Measurements from ENCODE around the gene TBC1D22A.
"Not testable (repeated sequence)": the region's sequence is repeated elsewhere in the genome, so short reads cannot be mapped to it uniquely, and the experiment has no call there.

Gene TBC1D22A

GRCh38 chr22:47105085-47105484 is 342.6 kb downstream of the TBC1D22A start:
- no peak for DNase-seq (ENCODE audit: low read depth)

- no peak for DNase-seq (ENCODE audit: low read depth)
These were observed 344.4 kb downstream of the TBC1D22A start for GRCh38 chr22:47106806-47107205.

- DNase-seq (ENCODE audit: low read depth): peak; percentile 85
These were observed 345.0 kb downstream of the TBC1D22A start for GRCh38 chr22:47107431-47107830.

DNA sequence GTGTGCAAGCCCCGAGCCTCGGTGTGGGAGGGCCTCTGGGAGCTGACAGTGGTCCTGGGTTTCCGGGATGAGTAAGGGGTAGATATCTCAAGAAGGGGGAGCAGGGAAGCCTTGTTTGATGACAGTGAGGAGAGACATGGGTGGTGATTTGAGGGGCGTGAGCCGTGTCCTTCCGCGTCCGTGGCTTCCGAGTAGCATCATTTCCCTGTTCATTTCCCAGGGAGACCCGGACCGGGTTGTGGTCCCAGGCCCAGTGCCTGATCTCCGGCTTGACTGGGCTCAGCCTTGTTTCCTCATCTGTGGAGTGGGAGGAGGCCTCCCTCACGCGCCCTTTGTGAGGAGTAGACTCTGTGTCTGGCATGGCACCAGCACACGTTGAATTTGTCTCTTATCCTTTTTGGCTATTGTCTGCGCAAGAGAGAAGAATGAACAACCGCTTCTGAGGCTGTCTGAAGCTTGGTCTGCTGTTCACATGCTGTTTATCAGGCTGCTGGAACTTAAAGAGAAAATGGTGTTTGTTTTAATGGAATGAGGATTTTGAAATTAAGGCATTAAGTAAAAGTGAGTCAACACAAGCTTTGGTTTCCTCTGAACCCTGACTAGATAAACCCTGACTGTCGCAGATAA is 348.5 kb downstream of the TBC1D22A start:
- DNase-seq (ENCODE audit: low read depth): no peak

DNA sequence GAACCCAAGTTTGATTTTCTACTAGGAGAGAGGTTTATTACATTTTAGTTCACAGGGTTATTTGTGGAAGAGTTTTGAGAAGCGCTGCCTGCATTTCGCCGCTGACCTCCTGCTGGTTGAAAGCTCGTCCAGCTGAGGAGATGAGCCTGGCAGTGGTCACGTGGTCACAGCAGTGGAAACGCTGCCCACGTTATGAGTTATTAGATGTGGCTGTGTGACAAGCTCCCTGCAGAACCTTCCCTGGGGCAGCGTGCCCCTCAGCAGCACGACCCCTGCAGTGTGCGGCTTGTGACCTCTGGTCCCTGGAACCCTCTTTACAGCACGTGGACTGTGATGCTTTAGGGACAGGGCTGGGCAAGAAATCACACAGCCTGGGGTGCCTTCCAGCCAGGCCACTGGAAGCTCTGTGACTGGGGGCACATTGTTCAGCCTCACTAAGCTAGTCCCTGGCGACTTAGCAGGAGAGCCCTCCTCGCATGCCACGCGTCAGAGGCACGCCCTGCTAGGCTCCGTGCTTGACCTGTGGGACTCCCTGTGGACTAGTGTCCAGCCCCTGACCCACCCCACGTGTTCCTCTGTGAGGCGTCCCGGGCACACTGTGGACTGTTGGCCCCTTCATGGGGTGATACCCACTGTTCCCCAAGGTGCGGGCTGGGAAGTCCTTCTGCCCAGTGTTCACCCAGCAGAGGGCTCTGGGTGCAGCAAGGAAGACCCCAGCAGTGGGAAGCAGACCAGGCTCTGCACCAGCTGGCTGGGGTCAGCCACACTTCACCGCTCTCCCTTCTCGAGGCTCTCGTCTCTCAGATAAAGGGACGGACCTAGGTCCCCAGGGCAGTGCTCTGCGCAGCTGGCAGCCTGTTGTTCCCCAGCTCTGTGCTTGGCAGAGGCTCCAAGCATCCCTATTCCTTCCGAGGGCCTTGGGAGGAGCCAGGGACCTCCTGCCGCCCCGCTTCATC is 349.5 kb downstream of the TBC1D22A start:
- no peak for DNase-seq (ENCODE audit: low read depth)

DNA sequence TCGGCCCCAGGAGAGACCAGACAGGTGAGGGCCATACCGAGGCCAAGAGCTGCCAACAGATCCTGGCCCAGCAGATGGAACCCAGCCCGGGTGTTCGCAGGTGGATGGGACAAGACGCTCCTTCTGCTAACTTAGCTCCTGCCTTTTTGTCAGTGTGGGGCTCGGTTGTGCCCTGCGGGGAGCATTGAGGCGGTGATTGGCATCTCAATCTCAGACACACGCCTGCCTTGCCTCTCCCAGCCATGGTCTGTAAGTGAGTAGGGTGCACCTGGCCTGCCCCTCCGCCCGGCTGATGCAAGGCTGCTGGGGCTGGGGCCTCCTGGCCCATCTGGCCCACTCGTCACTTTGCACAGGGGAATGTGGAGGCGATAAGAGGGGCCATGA is 350.1 kb downstream of the TBC1D22A start:
- no peak for DNase-seq (ENCODE audit: low read depth)

DNA sequence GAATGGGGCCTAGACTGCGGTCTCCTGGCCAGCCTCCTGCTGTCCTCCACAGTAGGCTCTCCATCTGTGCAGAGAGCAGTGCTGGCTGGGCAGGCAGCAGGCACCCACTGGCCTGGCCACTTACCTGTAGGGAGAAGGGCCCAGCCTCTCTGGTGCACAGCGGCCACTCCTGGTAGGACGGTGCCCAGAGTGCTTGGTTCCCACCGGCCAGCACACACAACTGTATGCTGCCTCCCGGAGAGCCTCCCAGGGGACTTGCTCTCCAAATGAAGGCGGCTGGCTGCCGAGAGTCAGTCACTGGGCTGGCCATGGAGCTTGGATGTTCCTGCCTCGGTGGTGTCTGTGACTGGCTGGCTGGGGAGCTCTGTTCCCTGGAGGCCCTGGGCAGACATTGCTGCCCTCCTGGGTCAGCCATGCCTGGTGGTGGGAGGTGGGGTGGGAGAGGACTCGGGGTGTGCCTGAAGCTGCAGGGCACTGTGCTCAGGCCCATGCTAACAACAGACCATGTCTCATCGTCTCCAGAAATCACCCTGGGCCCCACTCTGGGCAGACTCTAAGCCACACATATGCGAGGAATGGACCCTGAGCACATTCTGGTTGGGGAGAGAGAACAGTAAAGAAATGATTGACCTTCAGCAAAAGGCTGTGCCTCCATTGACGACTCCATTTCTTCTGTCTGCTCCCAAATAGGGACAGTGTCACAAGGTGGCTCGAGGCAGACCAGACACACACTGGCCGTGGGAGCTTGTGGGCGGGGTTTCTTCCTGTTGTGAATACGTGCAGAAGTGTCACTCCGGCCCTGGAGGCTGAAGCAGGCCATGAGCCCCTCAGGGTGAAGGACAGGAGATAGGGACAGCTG is 350.8 kb downstream of the TBC1D22A start:
- no peak for DNase-seq (ENCODE audit: low read depth)

DNA sequence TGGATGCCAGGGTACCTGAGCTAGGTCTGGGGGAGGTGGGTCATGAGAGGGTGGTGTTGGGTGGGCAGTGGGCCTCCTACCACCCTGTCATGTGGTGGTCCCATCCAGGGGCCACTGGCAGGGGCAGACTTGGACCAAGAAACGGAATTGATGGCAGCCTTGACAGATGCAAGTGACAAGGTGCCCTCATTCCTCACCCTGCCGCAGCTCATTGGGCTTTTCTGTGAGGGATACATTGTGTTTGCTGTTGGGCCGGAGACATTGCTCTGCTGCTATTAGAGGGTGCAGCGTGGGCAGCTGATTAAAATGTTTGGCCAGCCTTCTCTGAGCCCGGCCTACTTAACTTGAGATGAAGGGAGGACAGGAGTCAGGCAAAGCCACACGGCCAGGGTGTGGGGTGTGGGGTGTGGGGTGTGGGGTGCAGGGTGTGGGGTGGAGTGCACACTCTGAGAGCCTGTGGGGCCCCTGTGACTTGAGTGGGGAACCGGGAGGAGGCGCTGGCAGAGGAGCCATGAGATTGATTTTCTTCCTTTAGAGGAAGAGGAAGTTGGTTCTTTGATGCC is 351.5 kb downstream of the TBC1D22A start:
- no peak for DNase-seq (ENCODE audit: low read depth)

GRCh38 chr22:47114813-47115517 is 352.5 kb downstream of the TBC1D22A start:
- no peak for DNase-seq (ENCODE audit: low read depth)

DNA sequence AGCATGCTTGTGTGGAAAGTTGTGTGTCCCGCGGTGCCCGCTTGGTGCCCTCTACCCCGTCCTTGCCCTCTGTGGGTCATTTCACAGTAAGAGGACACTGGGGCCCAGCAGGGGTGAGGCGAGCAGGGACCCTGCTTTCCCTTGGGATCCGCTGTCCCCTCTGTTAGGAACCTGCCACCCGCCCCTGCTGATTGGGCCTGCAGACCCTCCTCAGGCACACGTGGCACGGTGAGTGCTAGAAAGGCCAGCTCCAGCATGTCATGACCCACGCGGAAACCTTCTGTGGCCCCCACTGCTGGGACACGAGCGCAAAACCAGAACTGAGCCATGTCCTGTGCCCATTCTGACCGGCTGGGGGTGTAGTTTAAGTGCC is 353.1 kb downstream of the TBC1D22A start:
- no peak for DNase-seq (ENCODE audit: low read depth)

GRCh38 chr22:47115921-47116320 is 353.5 kb downstream of the TBC1D22A start:
- DNase-seq (ENCODE audit: low read depth): no peak

GRCh38 chr22:47116426-47117341 is 354.2 kb downstream of the TBC1D22A start:
- DNase-seq (ENCODE audit: low read depth): no peak

DNA sequence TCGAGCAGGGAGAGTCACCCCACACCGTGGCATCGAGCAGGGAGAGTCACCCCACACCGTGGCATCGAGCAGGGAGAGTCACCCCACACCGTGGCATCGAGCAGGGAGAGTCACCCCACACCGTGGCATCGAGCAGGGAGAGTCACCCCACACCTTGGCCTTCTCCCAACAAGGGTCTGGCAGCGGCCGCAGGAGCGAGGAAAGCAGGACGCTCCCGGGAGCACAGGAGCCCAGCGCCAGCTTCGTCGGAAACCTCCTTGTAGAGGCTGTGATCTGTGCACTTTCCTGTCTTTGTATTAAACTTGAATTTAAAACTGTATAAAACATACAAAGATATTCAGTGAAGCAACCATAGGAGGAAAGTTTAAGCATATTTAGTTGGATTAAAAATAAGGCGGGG is 355.0 kb downstream of the TBC1D22A start:
- DNase-seq (ENCODE audit: low read depth): not testable (repeated sequence)

GRCh38 chr22:47119181-47119580 is 356.7 kb downstream of the TBC1D22A start:
- no peak for DNase-seq (ENCODE audit: low read depth)

- no peak for DNase-seq (ENCODE audit: low read depth)
These were observed 357.9 kb downstream of the TBC1D22A start for GRCh38 chr22:47120399-47120798.

DNA sequence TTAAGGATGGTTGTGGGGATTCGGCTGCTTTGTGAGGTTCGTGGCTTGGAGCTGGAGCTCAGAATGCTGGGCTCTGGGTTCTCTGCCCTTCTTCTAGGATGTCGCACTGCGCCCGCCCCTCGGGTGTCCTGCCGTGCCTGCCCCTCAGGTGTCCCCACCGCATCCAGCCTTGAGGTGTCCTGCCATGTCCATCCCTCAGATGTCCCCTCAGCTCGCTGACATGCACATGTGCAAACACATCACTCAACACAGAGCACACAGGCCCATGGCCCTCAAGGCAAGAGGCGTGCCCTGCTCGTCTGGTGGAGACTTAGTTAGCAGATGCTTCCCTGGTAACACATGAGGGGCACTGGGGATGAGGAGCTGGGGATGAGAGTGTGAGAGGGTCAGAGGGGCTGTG is 359.3 kb downstream of the TBC1D22A start:
- no peak for DNase-seq (ENCODE audit: low read depth)

- no peak for DNase-seq (ENCODE audit: low read depth)
These were observed 360.1 kb downstream of the TBC1D22A start for GRCh38 chr22:47122441-47123000.

DNA sequence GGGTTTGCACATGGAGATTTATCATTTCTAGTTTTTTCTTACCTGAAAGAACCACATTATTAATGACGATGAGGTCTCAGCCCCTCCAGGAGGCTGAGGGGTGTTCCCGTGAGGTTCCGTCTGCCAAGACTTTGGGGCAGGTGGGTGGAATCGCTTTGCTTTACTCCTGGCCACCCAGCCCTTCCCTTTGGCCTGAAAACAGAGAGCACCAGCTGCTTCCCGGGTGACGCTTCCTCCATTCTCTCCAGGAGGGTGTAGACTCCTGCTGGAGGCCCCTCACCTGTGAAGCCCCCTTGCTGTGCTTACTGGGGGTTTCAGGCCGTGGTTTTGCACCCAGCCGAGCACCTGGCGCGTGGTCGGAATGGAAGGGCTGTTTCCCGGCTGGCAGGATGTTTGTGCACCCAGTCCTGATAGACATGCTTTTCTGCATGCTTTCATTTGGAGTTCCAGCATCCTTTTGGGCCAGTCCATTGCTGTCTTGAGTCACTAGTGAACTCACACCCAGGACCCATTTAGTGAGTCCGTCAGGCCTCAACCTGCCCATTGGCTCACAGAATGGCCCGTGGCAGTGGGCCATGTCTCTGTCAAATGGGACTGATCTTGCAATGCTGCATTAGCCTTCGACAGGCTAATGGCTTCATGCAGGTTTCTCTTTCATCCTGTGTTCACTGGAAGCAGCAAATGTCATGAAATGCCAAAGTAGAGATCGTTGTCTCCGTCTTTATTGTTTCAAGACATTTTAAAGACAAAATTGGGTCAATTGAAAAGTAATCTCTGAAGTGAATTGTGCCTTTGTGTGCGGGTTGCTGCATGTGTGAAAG is 360.8 kb downstream of the TBC1D22A start:
- DNase-seq (ENCODE audit: low read depth): no peak

GRCh38 chr22:47123827-47124442 is 361.5 kb downstream of the TBC1D22A start:
- no peak for DNase-seq (ENCODE audit: low read depth)
